GM18951 (cell line): ENCODE results near the gene RIN3.

ENCODE experiments used
- POLR2A ChIP-seq: IDR thresholded peaks from 4 replicates; pipeline ENCODE4 v1.6.1; 2011; ENCODE audit warnings: mild to moderate bottlenecking; ENCODE audit not compliant: insufficient read length, insufficient read depth; ENCODE audit errors: extremely low read depth
- in situ Hi-C: fragments of 300-500 bp; cut with MboI; formaldehyde crosslinking; loops from one replicate; pipeline ENCODE4 v1.12.0; 2022; ENCODE audit warnings: low sequenced_read_pairs, mixed read lengths, inconsistent platforms; ENCODE audit not compliant: unreplicated experiment

Gene RIN3

DNA sequence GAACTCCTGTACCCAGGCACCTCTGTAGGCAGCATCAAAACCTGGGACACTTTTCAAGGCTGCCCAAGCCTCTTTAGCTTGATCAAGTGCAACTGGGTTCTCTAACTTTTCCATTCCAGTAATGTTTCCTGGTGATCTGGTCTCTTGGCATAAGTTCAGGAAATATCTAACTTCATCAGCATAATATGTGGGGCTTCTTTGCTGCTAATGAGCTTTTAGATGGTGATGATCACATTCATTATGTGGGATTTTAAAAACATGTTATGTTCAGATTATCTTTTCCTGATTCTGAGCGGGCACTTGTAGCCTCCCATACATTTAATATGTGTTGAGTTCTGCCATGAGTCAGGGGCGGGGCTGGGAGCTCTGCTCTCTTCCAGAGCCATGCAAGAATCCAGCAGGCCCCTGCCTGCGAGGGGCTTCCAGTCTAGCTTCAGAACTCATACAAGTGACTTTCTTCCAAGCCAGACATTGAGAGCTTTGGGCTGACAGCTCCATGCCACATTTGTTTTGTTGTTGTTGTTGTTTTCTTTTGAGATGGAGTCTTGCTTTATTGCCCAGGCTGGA lies 39.5 kb upstream of the RIN3 start:
- TF ChIP-seq POLR2A: no peak
- in situ Hi-C loops: no loop called here

GRCh38 chr14:92475037-92475436 lies 38.5 kb upstream of the RIN3 start:
- no peak for TF ChIP-seq POLR2A
- in situ Hi-C loops: no loop called here

- no peak for TF ChIP-seq POLR2A
- in situ Hi-C loops: no loop called here
Measured at GRCh38 chr14:92475451-92476187, 38.0 kb upstream of the RIN3 start.

GRCh38 chr14:92480856-92481255 lies 32.7 kb upstream of the RIN3 start:
- in situ Hi-C loops: no loop called here
- TF ChIP-seq POLR2A: no peak

GRCh38 chr14:92481386-92481785 lies 32.2 kb upstream of the RIN3 start:
- in situ Hi-C loops: no loop called here
- no peak for TF ChIP-seq POLR2A

GRCh38 chr14:92481811-92482555 lies 31.6 kb upstream of the RIN3 start:
- no peak for TF ChIP-seq POLR2A
- in situ Hi-C loops: no loop called here

- in situ Hi-C loops: no loop called here
- no peak for TF ChIP-seq POLR2A
Measured at GRCh38 chr14:92482621-92483319, 30.8 kb upstream of the RIN3 start.

DNA sequence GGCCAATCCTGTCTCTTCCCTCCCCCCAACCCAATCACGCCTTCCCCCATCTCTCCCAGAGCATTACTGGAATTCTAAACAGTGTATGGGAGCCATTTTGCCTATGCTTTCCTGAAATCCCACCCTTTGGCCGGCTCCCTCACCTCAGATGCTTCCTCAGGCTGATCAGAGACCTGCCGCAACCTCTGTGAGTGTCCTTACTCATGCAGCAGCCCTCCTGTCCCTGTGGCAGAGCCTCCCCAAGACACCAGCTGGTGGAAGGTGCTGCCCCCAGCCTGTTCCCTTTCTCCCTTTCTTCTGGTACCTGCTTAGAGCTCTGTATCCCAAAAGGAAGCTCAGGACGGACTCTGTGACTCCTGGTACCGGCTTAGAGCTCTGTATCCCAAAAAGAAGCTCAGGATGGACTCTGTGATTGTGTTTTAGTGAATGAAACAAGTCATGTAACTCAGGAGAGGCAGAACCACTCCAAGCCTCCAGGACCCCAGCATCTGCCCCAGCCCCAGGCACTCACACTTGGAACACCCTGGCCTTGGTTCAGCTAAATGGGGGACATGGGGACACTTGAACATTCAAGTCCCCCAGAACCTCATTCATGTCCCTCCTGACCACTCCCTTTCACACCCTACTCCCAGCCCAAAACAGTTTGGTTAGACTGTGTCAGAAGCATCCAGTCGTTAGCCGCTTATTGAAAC lies 29.3 kb upstream of the RIN3 start:
- no peak for TF ChIP-seq POLR2A

DNA sequence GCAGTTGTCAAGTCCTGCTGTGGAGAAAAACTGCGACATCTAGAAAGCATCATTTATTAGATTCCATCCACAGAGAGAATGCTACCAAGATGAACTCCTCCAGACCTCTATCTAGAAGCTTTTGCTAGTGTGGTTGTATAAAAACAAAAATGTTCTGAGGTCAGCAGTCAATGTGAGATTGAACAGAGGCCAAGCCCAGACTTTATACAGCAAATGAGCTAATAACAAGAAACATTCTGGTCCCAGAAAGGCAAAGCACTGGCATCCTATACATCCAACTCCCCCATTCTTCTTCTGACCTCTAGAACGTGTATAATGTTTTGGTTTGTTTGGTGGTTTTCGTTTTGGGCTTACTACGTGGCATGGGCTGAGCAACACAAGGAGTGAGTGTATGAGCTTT lies 26.7 kb upstream of the RIN3 start:
- in situ Hi-C loops: no loop called here

More for the DNA sequence above, 29.3 kb upstream of the RIN3 start:
- in situ Hi-C loops: no loop called here

DNA sequence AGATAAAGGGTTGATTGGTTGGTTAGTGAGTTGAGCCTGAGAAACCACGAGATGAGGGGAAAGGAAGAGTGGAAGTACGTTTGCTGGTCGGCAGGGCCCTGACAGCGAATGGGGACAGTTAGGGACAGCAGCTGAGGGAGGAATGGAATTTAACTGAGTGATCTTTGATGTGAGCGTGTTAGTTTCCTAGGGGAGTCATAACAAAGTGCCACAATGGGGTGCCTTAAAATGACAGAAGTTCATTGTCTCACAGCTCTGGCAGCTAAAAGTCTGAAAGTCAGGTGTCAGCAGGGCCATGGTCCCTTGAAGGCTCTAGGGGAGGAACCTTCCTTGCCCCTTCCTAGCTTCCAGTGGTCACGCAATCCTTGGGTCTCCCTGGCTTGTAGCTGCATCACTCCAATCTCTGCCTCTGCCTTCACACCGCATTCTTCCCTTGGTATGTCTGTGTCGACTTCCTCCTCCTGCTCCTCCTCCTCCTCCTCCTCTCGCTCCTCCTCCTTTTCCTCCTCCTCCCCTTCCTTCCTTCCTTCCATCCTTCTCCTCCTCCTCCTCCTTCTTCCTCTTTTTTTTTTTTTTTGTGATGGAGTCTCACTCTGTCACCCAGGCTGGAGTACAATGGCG lies 26.0 kb upstream of the RIN3 start:
- no peak for TF ChIP-seq POLR2A

More for the DNA sequence above, 26.7 kb upstream of the RIN3 start:
- TF ChIP-seq POLR2A: no peak

DNA sequence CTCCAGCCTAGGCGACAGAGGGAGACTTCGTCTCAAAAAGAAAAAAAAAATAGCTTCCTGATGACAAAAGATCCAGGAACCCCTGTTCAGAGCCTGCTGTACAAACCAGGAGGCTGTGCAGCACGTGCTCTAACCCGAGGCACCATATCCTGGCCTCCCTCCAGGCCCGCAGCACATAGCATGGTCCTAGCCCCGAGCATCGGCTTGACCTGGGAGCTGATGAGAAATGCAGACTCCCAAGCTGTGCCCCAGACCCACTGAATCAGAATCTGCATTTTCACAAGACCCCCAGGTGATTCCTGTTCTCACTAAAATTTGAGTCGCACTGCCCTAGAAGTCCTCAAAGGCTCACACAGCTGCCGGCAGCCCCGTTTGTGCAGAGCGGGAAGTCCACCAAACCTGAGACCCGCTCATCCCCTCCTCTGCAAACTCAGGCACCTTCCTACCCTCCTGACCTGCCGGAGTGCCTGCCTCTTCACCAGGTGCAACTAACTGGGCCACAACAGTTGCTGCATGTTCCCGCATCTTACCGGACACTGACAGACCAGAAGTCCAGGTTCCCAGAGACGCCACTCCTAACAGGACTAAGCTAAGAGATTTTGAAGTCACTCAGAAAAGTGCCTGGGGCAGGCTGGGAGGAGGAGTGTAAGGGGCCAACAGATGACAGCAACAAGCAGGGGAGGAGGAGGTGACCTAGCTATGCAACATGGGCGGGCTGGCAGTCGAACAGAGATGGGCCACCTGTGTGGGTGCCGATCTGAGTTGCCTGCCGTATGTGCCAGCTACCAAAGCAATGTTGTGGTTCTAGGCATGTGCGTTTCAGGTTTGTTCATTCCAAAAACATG lies 24.0 kb upstream of the RIN3 start:
- no peak for TF ChIP-seq POLR2A
- in situ Hi-C loops: no loop called here

More for the DNA sequence above, 26.0 kb upstream of the RIN3 start:
- in situ Hi-C loops: no loop called here
